CMK (cell line): Measurements from ENCODE around the gene PRKAG2.
A peak's percentile ranks its signal among the peaks of the same experiment; 100 is the strongest.
"Not testable (repeated sequence)": the region's sequence is repeated elsewhere in the genome, so short reads cannot be mapped to it uniquely, and the experiment has no call there.

Experiments
- DNase-seq: peaks from one replicate; pipeline ENCODE4 v3.0.0-alpha.2; 2010; ENCODE audit warnings: low read depth

PRKAG2 gene

GRCh38 chr7:151850491-151851124 lies 26.3 kb downstream of the PRKAG2 start:
- no peak for DNase-seq

- no peak for DNase-seq
Measured at GRCh38 chr7:151849879-151850260, 27.0 kb downstream of the PRKAG2 start.

DNA sequence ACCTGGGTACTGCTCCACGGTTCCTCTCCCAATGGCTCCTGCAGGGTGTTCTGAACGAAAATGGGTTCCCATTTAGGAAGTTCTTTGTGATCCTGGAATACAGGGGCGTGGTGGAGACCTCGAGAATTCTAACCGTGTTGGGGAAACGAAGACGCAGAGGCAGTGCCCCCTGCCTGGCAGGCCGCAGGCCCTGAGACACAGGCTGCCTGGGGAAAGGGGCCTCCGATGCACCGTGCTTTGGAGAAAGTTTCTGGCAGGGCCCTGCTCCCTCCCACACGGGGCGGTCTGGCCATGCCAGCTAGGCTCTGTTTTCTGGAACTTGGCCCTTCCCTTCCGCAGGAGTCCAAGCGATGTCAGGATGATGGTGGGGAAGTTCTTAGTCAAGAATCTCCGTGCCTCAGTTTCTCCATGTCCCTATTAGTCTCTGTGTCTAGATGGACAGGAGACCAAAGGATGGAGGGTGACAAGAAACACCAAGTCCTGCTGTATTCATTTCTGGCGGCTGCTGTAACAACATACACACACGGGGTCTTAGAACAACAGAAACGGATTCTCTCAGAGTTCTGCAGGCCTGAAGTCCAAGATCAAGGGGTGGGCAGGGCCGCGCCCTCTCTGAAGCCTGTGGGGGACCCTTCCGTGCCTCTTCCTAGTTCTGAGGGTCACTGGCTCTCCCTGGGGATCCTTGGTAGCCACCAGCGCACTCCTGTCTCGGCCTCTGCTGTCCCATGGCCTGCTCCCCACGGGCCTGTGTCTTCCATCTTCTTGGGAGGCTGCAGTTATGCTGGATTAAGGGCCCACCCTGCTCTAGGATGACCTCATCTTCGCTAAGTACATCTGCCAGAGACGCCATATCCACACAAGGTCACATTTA lies 27.7 kb downstream of the PRKAG2 start:
- DNase-seq: no peak

DNA sequence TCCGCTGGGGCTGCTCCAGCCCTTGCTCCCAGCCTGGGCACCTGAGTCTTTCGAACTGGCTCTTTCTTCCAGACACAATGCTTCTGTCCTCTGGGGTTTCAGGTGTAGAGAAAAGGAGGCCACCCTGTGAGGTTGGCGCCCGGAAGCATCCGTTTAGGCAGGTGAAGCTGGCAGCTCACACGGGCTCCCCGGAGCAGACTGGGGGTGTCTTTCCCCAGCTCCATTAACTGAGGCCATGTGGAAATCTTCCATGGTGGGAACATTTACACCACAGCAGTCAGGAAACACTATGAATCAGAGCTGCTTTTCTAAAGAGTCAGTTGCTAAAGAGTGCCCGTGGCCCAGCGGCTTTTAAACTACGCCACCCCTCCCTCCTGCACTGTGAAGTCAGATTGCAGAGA lies 29.2 kb downstream of the PRKAG2 start:
- no peak for DNase-seq

DNA sequence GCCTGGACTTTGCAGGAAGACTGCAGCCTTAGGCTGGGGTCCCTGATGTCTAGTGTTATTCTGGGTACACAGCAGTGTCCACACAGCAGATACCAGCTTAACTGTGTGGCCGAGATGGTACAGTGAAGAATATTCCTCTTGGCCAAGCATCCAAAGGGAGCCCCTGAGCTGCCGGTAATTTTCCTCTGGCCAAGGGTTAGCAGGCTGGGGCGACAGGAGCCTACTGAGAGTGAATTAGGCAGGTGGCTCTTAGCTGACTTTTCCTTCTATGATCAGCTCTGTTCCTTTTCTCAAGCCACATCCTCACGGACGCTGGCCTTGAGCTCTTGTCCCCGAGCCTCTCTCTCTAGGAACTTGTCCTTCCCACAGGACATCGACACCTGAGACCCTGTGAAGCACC lies 29.8 kb downstream of the PRKAG2 start:
- DNase-seq: no peak

DNA sequence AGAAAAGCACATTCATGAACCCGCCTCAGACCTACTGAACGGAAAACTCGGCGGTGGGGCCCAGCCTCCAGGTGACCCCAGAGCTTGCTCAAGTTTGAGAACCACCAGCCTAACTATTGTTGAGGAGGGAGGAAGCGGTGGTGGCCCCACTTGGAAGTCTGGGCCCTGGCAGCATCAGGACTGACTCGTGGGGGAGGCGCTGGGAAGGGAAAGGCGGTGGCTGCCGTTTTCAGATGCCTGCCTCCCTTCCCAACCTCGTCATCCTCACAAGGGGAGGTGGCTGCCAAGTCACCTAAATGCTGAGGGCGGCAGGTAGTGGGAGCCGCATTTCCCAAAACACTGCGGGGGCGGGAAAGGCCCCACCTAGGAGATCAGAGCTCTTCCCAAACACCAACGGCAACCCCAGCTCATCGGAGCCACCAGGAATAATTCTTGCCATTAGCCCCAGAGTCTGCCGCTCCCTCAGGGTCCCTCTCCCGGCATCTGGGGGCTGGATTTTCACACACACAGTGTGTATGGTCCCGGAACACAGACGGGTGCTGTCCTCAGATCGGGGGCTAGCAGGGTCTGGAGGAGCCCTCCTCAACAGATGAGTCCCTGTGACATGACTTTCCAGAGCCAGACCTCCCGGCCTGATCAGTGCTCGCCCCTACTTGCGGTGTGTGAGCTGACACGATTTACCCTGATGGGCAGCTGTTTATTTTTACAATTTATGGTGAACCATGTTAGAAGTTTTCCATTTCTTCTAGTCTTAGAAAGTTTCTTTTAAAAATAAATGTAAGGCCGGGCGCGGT lies 31.3 kb downstream of the PRKAG2 start:
- no peak for DNase-seq

- DNase-seq: no peak
Measured at GRCh38 chr7:151844825-151845200, 32.1 kb downstream of the PRKAG2 start.

GRCh38 chr7:151844071-151844824 lies 32.7 kb downstream of the PRKAG2 start:
- no peak for DNase-seq

DNA sequence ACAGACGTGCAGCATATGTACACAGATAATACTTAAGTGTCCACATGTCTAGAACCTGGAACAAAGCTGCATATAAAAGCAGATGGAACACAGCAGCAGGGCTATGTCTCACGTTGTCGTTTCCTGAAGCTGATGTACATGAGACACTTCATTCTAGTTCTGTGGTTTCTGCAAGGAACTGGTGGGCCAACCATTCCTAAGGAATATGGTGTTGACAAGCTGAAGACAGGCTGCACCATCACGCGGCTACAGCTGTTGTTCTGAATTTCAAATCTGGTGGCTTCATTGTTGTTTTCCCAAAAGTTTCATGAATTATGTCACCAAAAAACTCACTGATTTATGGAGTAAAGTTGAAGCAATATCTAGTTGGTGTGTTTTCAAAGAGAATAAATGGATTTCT lies 33.7 kb downstream of the PRKAG2 start:
- no peak for DNase-seq

- DNase-seq: not testable (repeated sequence)
Measured at GRCh38 chr7:151841395-151842051, 35.4 kb downstream of the PRKAG2 start.

DNA sequence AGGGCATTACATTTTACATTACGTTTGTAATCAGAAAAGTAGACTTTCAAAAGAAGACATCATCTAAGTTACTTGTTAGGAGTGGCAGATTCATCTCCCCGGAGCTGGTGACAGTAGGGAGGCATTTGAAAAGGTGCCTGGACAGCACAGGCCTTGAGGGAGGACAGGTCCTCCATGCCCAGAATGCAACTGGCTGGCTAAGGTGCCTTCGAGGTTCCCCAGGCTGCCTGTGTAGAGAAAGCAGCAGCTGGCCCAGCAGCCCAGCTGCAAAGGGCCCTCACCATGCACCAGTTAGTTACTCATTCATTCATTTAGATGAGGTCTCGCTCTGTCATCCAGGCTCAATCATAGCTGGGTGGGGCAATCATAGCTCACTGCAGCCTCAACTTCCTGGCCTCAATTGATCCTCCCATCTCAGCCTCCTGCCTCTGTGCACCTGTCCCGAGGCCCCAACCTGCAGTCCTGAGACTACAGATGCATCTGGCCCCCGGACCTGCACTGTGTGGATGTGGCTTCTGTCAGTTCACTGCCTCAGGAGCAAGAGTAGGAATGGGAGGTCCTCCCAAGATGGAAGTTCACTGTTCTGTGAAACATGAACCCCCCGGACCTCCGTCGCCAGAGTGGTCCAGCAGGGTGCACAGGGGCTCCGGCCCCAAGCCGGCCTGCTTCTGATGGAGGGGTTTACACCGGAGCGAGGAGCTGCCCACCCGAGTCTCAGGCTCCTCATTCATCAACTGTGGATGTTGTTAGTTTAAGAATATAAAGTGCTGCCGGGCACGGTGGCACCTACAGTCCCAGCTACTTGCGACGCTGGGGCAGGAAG lies 36.6 kb downstream of the PRKAG2 start:
- no peak for DNase-seq

- DNase-seq: no peak
Measured at GRCh38 chr7:151839451-151839921, 37.4 kb downstream of the PRKAG2 start.

- DNase-seq: peak; percentile 15
Measured at GRCh38 chr7:151838861-151839381, 38.0 kb downstream of the PRKAG2 start.

- DNase-seq: no peak
Measured at GRCh38 chr7:151838072-151838471, 38.8 kb downstream of the PRKAG2 start.

- DNase-seq: no peak
Measured at GRCh38 chr7:151837285-151838042, 39.5 kb downstream of the PRKAG2 start.

DNA sequence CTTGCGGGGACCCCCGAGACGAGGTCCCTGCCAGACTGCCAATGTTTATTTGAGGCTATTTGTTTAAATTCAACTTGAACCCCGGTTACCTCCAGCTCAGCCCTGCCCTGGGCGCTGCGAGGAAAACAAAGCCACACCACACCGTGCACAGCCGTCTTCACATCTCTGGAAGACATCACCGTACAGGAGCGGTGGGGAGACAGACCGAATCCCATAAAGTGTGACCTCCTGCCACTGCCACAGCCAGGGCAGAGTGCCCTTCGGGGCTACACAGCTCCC lies 40.0 kb downstream of the PRKAG2 start:
- DNase-seq: no peak

GRCh38 chr7:151836191-151836926 lies 40.6 kb downstream of the PRKAG2 start:
- DNase-seq: no peak

- DNase-seq: no peak
Measured at GRCh38 chr7:151835636-151836035, 41.3 kb downstream of the PRKAG2 start.
